Keratinocyte (primary cell): Measurements from ENCODE around the gene SRP54. TPM values are rescaled to one million over a fixed set of nuclear protein-coding genes. Genes with fewer than 3 reads are reported as not detected.

ENCODE experiments used
- DNase-seq: peaks from one replicate; pipeline ENCODE4 v3.0.0-alpha.2; 2011; ENCODE audit warnings: low read depth, missing footprints, low spot score
- FAIRE-seq: peaks from 2 replicates; lab custom pipeline; 2011; peaks lifted over from hg19 to GRCh38; lab: Jason Lieb, UNC
- H2AFZ ChIP-seq: 2 replicates; pipeline ENCODE4 v1.6.0; 2012; ENCODE audit warnings: low read length, control low read depth, inconsistent platforms; ENCODE audit not compliant: control insufficient read depth
- H3K27ac ChIP-seq: 2 replicates; pipeline ENCODE4 v1.5.1; 2011; ENCODE audit warnings: low read length; ENCODE audit not compliant: control insufficient read depth, insufficient read depth
- H3K27me3 ChIP-seq: 3 replicates; pipeline ENCODE4 v1.6.0; 2011; ENCODE audit warnings: low read length; ENCODE audit not compliant: control insufficient read depth, insufficient read depth; ENCODE audit errors: extremely low read depth
- H3K36me3 ChIP-seq, 2 experiments: 2 replicates in 1 of 2; 3 replicates in 1 of 2; pipeline ENCODE4 v1.5.1; 2011; ENCODE audit warnings: low read length in 2 of 2, mild to moderate bottlenecking in 1 of 2; ENCODE audit not compliant: control insufficient read depth in 2 of 2, insufficient read depth in 2 of 2; ENCODE audit errors: extremely low read depth in 1 of 2
- H3K4me1 ChIP-seq: 3 replicates; pipeline ENCODE4 v1.5.1; 2011; ENCODE audit warnings: low read length; ENCODE audit not compliant: control insufficient read depth, insufficient read depth; ENCODE audit errors: extremely low read depth
- H3K4me2 ChIP-seq: 3 replicates; pipeline ENCODE4 v1.6.0; 2011; ENCODE audit warnings: low read depth, low read length; ENCODE audit not compliant: control insufficient read depth, insufficient read depth; ENCODE audit errors: extremely low read depth
- H3K4me3 ChIP-seq, 3 experiments: fragments of 200-600 bp in 1 of 3; sonication (generic) in 1 of 3; 2 replicates in 2 of 3; 3 replicates in 1 of 3; pipeline ENCODE4 v1.5.1; 2011 to 2016; ENCODE audit warnings: low read length in 3 of 3, mild to moderate bottlenecking in 3 of 3, control low read depth in 2 of 3, inconsistent platforms in 1 of 3, low read depth in 1 of 3, mixed read lengths in 1 of 3, mixed run types in 1 of 3, moderate library complexity in 1 of 3; ENCODE audit not compliant: control insufficient read depth in 2 of 3, insufficient read depth in 2 of 3; ENCODE audit errors: extremely low read depth in 1 of 3
- H3K79me2 ChIP-seq: 2 replicates; pipeline ENCODE4 v1.6.0; 2012; ENCODE audit warnings: low read length; ENCODE audit not compliant: control insufficient read depth, insufficient read depth
- H3K9ac ChIP-seq: 3 replicates; pipeline ENCODE4 v1.6.0; 2011; ENCODE audit warnings: low read length; ENCODE audit not compliant: control insufficient read depth, insufficient read depth; ENCODE audit errors: extremely low read depth
- H3K9me1 ChIP-seq: 3 replicates; pipeline ENCODE4 v1.6.0; 2011; ENCODE audit warnings: low read length; ENCODE audit not compliant: control insufficient read depth, insufficient read depth; ENCODE audit errors: extremely low read depth
- H3K9me3 ChIP-seq: 2 replicates; pipeline ENCODE4 v1.5.1; 2012; ENCODE audit warnings: low read depth, low read length; ENCODE audit not compliant: control insufficient read depth
- H4K20me1 ChIP-seq: 3 replicates; pipeline ENCODE4 v1.6.0; 2011; ENCODE audit warnings: low read length; ENCODE audit not compliant: control insufficient read depth, insufficient read depth; ENCODE audit errors: extremely low read depth
- EZH2 ChIP-seq: IDR thresholded peaks from one replicate; pipeline ENCODE4 v1.6.1; 2012; ENCODE audit warnings: inconsistent platforms, mild to moderate bottlenecking, low read length, moderate library complexity
- dilution Hi-C: fragments of 300-500 bp; cut with MboI; formaldehyde crosslinking; loops from one replicate; pipeline ENCODE4 v1.7.0; 2020; ENCODE audit warnings: low sequenced_read_pairs; ENCODE audit not compliant: extremely low pct_ligation_motif_present
- polyA plus RNA-seq, 5 experiments: library from polyadenylated mRNA; depleted of rRNA in 3 of 5; stranded (reverse) in 3 of 5; stranded (forward) in 1 of 5; unstranded in 1 of 5; fragments of >200 nt; gene quantifications; 1 replicate in 1 of 5; 2 replicates in 3 of 5; 3 replicates in 1 of 5; pipeline versions ENCODE4 v1.2.1 to v1.2.3, GENCODE V29; 2011 to 2012; ENCODE audit warnings: missing spikeins in 2 of 5, low read depth in 1 of 5, low replicate concordance in 1 of 5
- TF ChIP-seq, protein P1 (sequence below), 3 experiments: IDR thresholded peaks in 1 of 3; conservative IDR thresholded peaks in 1 of 3; optimal IDR thresholded peaks in 1 of 3; 2 replicates in 2 of 3; 3 replicates in 1 of 3; pipeline versions ENCODE3 to v1.5.1; 2011; ENCODE audit warnings: low read length in 3 of 3, mild to moderate bottlenecking in 3 of 3, moderate library complexity in 2 of 3, control low read depth in 1 of 3, inconsistent platforms in 1 of 3; ENCODE audit not compliant: insufficient read depth in 2 of 3; ENCODE audit errors: extremely low read depth in 1 of 3

The SRP54 gene
- polyA plus RNA-seq, 1 donor (not counting 4 experiments of a cell fraction or from before 2014, with no cell fraction given), result 41.6 TPM

DNA sequence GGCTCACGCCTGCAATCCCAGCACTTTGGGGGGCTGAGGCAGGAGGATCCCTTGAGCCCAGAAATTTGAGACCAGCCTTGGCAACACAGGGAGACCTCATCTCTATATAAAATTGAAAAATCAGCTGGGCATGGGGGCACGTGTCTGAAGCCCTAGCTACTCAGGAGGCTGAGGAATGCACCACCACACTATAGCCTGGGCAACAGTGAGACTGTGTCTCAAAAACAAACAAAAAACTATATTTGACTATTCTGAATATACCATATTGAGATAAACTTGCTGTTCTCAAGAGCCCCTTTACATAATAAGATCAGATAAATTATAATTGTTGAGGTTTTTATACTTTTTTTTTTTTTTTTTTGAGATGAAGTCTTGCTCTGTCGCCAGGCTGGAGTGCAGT lies 44.9 kb upstream of the SRP54 start:
- no peak for FAIRE-seq
- TF ChIP-seq EZH2, result no peak
- dilution Hi-C loops, result no loop called here
- no peak overlapping the region for H3K4me3 ChIP-seq
- no peaks in the 10 kb centered on the region for H3K9me3 ChIP-seq
- H3K4me2 ChIP-seq, result no peak overlapping the region
- no peaks in the 10 kb centered on the region for H3K4me1 ChIP-seq
- no peak overlapping the region for H2AFZ ChIP-seq
- H3K9ac ChIP-seq, result no peak overlapping the region
- H3K27me3 ChIP-seq, result no peaks in the 10 kb centered on the region
- no peaks in the 10 kb centered on the region for H3K79me2 ChIP-seq
- no peaks in the 10 kb centered on the region for H3K36me3 ChIP-seq
- H3K27ac ChIP-seq, result no peak overlapping the region
- no peaks in the 10 kb centered on the region for H4K20me1 ChIP-seq
- no peaks in the 10 kb centered on the region for H3K9me1 ChIP-seq
- no peak for DNase-seq

DNA sequence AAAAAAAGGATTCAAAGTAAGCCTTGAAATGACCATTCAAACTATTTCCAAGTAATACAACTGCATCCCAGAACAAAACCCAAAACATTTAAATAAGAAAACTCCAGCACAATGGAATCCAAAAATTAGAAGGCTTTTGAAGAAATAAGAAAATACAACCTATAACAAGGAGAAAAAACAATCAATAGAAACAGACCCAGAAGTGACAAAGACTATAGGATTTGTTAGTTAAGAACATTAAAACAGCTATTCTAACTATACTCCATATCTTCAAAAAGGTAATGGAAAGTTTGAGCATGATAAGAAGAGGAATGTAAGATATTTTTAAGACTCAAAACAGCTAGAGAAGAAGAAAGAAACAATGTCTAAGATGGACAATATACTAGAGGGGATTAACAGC lies 39.3 kb upstream of the SRP54 start:
- dilution Hi-C loops, result no loop called here
- Histone ChIP-seq H3K4me3 (no peak overlapping the region), H3K4me1 (no peaks in the 10 kb centered on the region), H3K4me2 (no peak overlapping the region), H3K27ac (no peak overlapping the region), H3K9me1 (no peaks in the 10 kb centered on the region), H2AFZ (no peak overlapping the region), H3K9me3 (no peaks in the 10 kb centered on the region), H3K27me3 (no peaks in the 10 kb centered on the region), H3K9ac (no peak overlapping the region), H3K79me2 (no peaks in the 10 kb centered on the region), H4K20me1 (no peaks in the 10 kb centered on the region), H3K36me3 (no peaks in the 10 kb centered on the region)
- no peak for TF ChIP-seq EZH2
- TF ChIP-seq, protein P1, sequence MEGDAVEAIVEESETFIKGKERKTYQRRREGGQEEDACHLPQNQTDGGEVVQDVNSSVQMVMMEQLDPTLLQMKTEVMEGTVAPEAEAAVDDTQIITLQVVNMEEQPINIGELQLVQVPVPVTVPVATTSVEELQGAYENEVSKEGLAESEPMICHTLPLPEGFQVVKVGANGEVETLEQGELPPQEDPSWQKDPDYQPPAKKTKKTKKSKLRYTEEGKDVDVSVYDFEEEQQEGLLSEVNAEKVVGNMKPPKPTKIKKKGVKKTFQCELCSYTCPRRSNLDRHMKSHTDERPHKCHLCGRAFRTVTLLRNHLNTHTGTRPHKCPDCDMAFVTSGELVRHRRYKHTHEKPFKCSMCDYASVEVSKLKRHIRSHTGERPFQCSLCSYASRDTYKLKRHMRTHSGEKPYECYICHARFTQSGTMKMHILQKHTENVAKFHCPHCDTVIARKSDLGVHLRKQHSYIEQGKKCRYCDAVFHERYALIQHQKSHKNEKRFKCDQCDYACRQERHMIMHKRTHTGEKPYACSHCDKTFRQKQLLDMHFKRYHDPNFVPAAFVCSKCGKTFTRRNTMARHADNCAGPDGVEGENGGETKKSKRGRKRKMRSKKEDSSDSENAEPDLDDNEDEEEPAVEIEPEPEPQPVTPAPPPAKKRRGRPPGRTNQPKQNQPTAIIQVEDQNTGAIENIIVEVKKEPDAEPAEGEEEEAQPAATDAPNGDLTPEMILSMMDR (optimal IDR thresholded peaks at IDR 0.05 in 1 of 3, IDR thresholded peaks at IDR 0.05 in 1 of 3, conservative IDR thresholded peaks at IDR 0.05 in 1 of 3; ENCODE audit: extremely low read depth in 1 of 3, insufficient read depth in 2 of 3, low read length in 3 of 3), result no peak
- FAIRE-seq (no peak), DNase-seq (no peak)

DNA sequence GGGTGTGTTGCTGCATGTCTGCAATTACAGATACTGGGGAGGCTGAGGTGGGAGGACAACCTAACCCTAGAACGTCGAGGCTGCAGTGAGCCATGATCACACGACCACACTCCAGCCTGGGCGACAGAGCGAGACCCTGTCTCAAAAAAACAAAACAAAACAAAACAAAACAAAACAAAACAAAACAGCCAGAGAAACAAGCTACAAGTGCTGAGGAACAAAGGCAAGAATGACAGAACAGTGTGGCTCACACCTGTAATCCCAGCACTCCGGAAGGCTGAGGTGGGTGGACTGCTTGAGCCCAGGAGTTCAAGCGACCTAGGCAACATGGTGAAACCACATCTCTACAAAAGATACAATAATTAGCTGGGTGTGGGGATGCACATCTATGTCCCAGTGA lies 38.0 kb upstream of the SRP54 start:
- H2AFZ ChIP-seq, result no peak overlapping the region
- no peaks in the 10 kb centered on the region for H3K9me1 ChIP-seq

More for the DNA sequence above, 38.0 kb upstream of the SRP54 start:
- H3K27ac ChIP-seq, result no peak overlapping the region
- DNase-seq, result no peak
- H3K4me1 ChIP-seq, result no peaks in the 10 kb centered on the region
- no peak overlapping the region for H3K4me2 ChIP-seq
- H3K79me2 ChIP-seq, result no peaks in the 10 kb centered on the region
- TF ChIP-seq, protein P1 (optimal IDR thresholded peaks at IDR 0.05 in 1 of 3, IDR thresholded peaks at IDR 0.05 in 1 of 3, conservative IDR thresholded peaks at IDR 0.05 in 1 of 3; ENCODE audit: extremely low read depth in 1 of 3, insufficient read depth in 2 of 3, low read length in 3 of 3), result no peak
- no peak for TF ChIP-seq EZH2
- no peaks in the 10 kb centered on the region for H3K27me3 ChIP-seq
- H3K9ac ChIP-seq, result no peak overlapping the region
- FAIRE-seq, result no peak
- dilution Hi-C loops, result no loop called here
- no peaks in the 10 kb centered on the region for H4K20me1 ChIP-seq
- H3K36me3 ChIP-seq, result no peaks in the 10 kb centered on the region
- no peak overlapping the region for H3K4me3 ChIP-seq
- no peaks in the 10 kb centered on the region for H3K9me3 ChIP-seq
